HG02938 (cell line): ENCODE data around the gene CBLN4.

ENCODE experiments used
- ATAC-seq: cut with Tn5 transposase; IDR thresholded peaks from one replicate; pipeline ENCODE4 v1.9.1; 2021; ENCODE audit warnings: mild to moderate bottlenecking, moderate library complexity; ENCODE audit not compliant: unreplicated experiment

The CBLN4 gene

GRCh38 chr20:56005389-56005715 is at the start of gene CBLN4:
Gene CBLN4, minus strand, starts transcription at chr20:56005519. Its CDS starts 1,348 bp downstream, at chr20:56004171.
- ATAC-seq: no peak

- ATAC-seq: no peak
These were observed 37.9 kb upstream of the CBLN4 start for GRCh38 chr20:56043227-56043626.

GRCh38 chr20:56032251-56032650 is 26.9 kb upstream of the CBLN4 start:
- ATAC-seq: no peak

GRCh38 chr20:56018716-56019115 is 13.4 kb upstream of the CBLN4 start:
- ATAC-seq: no peak

GRCh38 chr20:56018194-56018593 is 12.9 kb upstream of the CBLN4 start:
- no peak for ATAC-seq

- no peak for ATAC-seq
These were observed 12.2 kb upstream of the CBLN4 start for GRCh38 chr20:56017560-56017959.

GRCh38 chr20:56014998-56015397 is 9.7 kb upstream of the CBLN4 start:
- no peak for ATAC-seq

- ATAC-seq: no peak
These were observed 8.8 kb upstream of the CBLN4 start for GRCh38 chr20:56014151-56014550.

- ATAC-seq: no peak
These were observed 519 bp downstream of the CBLN4 start for GRCh38 chr20:56004611-56005388.

GRCh38 chr20:56004007-56004406 is 1.3 kb downstream of the CBLN4 start:
- no peak for ATAC-seq

- ATAC-seq: no peak
These were observed 2.2 kb downstream of the CBLN4 start for GRCh38 chr20:56002908-56003800.

GRCh38 chr20:56001890-56002289 is 3.4 kb downstream of the CBLN4 start:
- ATAC-seq: no peak

GRCh38 chr20:56001106-56001785 is 4.1 kb downstream of the CBLN4 start:
- no peak for ATAC-seq

GRCh38 chr20:55978550-55978949 is 26.8 kb downstream of the CBLN4 start:
- no peak for ATAC-seq

GRCh38 chr20:55977690-55978459 is 27.4 kb downstream of the CBLN4 start:
- no peak for ATAC-seq

GRCh38 chr20:55974491-55975202 is 30.7 kb downstream of the CBLN4 start:
- no peak for ATAC-seq

GRCh38 chr20:55964790-55965189 is 40.5 kb downstream of the CBLN4 start:
- no peak for ATAC-seq

GRCh38 chr20:55961376-55962330 is 43.7 kb downstream of the CBLN4 start:
- no peak for ATAC-seq

- no peak for ATAC-seq
These were observed 52.1 kb downstream of the CBLN4 start for GRCh38 chr20:55953201-55953600.
